ENCODE measurements around the gene MSRB3.

The MSRB3 gene

GRCh38 chr12:65497660-65498059 lies 219.2 kb downstream of the MSRB3 start:
- no peak for DNase-seq (ENCODE audit: low read depth in 2 of 2)

GRCh38 chr12:65499167-65499566 lies 220.7 kb downstream of the MSRB3 start:
- no peak for DNase-seq (ENCODE audit: low read depth in 2 of 2)

DNA sequence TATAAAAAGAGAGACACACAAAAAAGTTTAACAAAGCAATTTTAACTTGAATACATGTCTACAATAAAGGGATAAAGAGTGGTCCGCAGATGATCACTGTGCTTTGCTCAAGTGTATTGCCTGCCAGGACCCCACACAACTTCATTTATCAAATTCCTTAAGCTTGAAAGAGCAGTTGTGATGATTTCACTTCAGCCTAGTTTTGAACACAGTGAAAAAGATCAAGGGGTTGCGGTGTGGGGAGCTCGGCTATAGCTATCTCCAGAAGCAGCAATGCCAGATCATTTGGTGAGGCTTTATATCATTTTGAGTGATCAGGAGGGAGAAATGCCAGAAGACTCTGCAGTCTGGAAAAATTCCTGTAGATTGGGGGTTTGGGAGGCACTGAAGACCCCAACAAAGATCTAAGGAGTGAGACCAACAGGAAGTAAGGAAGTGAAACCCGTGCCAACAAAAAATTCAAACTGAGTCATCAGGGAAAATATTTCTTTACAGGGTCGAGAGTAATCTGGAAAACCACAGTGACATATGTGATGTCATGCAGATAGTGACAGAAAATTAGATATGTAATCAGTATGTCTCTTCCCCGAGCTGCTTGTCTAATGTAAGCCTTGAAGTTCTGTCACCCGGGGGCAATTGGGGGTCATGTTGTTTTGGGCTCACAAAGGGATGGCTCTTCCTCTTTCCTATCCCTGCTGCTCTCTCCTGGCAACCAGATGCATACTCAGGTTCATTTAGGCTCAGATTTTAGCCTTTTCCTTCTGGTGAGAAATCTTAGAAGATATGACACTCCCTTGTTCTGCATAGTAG lies 221.8 kb downstream of the MSRB3 start:
- DNase-seq (ENCODE audit: low read depth in 2 of 2), result no peak

- DNase-seq (ENCODE audit: low read depth in 2 of 2), result no peak
These were observed 222.7 kb downstream of the MSRB3 start for GRCh38 chr12:65501093-65501621.

- DNase-seq (ENCODE audit: low read depth in 2 of 2), result no peak
These were observed 223.5 kb downstream of the MSRB3 start for GRCh38 chr12:65501935-65502334.

GRCh38 chr12:65504417-65504816 lies 225.9 kb downstream of the MSRB3 start:
- no peak for DNase-seq (ENCODE audit: low read depth in 2 of 2)

DNA sequence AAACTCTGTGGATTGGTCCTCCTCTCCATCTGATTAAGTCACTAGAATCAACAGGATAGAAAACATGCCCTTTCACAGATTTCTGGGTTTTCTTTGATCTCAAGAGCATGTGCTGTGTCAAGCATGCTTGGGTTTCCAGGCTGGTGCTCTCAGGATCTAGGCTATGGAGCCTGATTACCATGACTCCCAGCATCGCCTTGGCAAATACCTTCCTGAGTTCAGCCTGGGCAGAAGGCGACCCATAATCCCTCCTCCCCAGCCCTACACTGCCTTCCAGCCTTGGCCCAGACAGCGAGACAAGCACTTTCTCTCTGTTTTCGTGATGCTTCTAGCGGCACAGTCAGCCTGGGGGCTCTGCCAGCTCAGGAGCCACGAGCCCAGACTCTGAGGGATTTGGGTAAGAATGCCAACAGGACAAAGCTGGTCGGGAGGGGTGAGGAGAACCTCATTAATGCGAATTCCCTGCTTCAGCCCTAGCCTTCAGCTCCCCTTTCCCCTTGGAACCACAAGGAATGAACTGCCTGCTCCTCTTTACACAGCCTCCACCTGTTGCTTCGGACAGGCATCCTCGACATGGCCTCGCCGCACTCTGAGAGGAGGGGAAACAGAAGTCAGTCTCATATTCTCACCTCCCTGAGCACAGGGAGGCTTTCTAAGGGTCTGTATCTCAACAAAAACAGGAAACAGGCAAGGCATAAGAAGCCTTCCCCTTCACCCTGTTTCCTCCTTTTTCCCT lies 227.1 kb downstream of the MSRB3 start:
- DNase-seq (ENCODE audit: low read depth in 2 of 2), result no peak

- DNase-seq (ENCODE audit: low read depth in 2 of 2), result no peak
These were observed 230.0 kb downstream of the MSRB3 start for GRCh38 chr12:65508276-65509035.

DNA sequence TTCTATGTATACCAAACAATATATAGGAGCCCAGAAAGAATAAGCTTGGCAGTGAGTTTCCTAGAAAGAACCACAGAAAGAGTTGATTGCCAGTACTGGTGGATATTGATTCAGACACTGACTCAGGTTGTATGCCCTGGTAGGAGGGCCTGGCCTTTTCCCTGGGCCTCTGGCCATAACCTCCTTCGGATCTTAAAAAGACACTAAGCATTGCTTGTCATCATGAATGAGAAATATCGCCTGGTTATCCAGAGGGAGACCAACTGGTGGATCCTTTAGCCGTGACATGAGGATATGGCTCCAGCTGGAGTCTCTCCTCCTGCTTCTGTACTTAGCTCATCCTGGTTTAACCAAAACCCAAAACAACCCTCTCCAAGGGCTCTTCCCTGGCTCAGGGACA lies 231.5 kb downstream of the MSRB3 start:
- no peak for DNase-seq (ENCODE audit: low read depth in 2 of 2)

DNA sequence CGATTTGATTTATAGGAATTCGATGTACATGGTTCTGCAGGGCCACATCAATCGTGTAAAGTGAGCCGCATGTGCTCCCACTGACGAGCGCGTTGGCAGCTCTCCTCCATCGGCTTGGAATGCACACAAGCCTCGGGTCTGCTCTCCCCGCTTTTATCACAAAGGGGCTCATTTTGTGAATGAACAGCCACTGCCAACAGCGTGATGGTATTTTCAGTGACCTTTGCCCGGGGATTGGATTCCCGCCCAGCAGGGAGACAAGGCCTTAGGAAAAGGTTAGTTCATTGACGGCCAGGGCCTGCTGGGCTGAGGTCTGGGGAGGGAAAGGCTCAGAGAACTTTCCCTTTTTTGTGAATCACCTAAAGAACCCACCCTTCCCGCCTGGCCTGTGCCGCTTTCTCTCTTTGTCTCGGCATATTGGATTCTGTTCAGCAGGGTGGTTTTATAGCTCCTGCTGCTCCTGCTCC lies 232.1 kb downstream of the MSRB3 start:
- no peak for DNase-seq (ENCODE audit: low read depth in 2 of 2)

DNA sequence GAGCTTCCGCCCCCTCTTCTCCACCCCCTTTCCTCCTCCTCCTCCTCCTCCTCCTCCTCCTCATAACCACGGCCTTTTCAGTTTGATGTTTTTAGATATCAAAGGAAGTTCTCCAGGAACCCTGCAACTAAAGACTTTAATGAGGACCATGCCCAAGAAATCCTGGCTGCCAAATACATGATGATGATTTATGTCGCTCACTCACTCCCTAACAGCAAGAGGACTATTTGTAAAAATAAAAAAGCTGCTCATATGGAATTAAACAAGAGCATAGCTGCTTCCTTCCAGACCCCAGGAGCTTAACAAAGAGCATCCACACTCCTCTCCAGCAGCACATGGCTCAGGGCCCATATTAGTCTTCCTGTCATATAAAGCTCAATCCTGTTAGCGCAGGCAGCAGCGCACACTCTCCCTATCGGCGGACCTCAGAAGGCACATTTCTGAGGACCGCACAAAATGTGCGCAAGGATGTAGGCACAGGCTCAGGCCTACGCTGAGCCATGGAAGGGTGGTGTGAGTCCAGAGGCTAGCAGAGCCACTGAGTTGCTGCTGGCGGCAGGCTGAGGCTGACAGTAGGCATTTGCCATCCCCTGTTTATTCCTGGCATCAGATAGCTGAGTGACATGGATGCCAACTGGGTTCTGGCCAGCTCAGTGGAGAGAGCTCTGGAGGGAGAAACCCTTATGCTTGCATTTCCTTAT lies 232.8 kb downstream of the MSRB3 start:
- DNase-seq (ENCODE audit: low read depth in 2 of 2), result no peak

GRCh38 chr12:65511912-65512311 lies 233.4 kb downstream of the MSRB3 start:
- DNase-seq (ENCODE audit: low read depth in 2 of 2), result no peak
